ENCODE data around the gene TMOD1. TPM values are rescaled to one million over a fixed set of nuclear protein-coding genes. Genes with fewer than 3 reads are reported as not detected.

Gene TMOD1
- total RNA-seq, 6 donors from 2014 or later, result 4.4 to 12.6 (median 8.8) TPM

DNA sequence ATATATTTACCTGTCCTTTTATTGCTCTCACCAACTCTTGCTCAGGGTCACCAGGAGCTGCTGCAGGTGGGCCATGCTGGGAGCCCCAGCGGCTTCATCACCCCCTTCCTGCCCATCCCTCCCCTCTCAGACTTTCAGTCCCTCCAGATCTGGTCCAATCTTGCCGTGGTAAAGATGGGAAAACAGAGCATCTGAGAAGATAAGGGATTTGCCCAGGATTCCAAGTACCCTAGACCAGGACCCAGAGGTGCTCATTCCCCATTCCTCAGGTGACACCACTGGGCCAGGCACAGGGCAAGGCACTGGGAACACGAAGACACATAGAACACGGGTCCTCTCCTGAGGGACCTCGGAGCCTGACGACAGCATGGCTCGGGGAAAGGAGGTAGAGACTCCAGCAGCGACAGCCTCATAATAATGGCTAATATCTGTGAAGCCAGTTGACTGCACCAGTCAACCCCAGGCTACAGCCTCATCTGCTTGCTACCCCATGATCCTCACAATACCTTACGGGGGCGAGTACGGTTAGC is 18.0 kb downstream of the TMOD1 start:
- no peaks in the 10 kb centered on the region for H3K36me3 ChIP-seq
- ATAC-seq (ENCODE audit: low FRiP score in 2 of 2) (no peak), DNase-seq (no peak)
- peaks cover 9 to 25% (median 20%) of the 10 kb centered on the region in 4 donors for H3K4me1 ChIP-seq
- no peaks in the 10 kb centered on the region for H3K9me3 ChIP-seq
- WGBS, 2 donors, result 84 to 92% methylated on average over 6 to 11 of the region's 11 CpGs
- TF ChIP-seq POLR2A (IDR thresholded peaks at IDR 0.05) (no peak), EP300 (IDR thresholded peaks at IDR 0.05) (no peak), POLR2AphosphoS5 (IDR thresholded peaks at IDR 0.05) (no peak)
- TF ChIP-seq, protein P1, sequence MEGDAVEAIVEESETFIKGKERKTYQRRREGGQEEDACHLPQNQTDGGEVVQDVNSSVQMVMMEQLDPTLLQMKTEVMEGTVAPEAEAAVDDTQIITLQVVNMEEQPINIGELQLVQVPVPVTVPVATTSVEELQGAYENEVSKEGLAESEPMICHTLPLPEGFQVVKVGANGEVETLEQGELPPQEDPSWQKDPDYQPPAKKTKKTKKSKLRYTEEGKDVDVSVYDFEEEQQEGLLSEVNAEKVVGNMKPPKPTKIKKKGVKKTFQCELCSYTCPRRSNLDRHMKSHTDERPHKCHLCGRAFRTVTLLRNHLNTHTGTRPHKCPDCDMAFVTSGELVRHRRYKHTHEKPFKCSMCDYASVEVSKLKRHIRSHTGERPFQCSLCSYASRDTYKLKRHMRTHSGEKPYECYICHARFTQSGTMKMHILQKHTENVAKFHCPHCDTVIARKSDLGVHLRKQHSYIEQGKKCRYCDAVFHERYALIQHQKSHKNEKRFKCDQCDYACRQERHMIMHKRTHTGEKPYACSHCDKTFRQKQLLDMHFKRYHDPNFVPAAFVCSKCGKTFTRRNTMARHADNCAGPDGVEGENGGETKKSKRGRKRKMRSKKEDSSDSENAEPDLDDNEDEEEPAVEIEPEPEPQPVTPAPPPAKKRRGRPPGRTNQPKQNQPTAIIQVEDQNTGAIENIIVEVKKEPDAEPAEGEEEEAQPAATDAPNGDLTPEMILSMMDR (IDR thresholded peaks at IDR 0.05), result no peak
- H3K4me3 ChIP-seq, result no peak overlapping the region
- peak overlapping the region; percentile 49 to 83 (median 70) for H3K27ac ChIP-seq
- no peaks in the 10 kb centered on the region for H3K27me3 ChIP-seq

DNA sequence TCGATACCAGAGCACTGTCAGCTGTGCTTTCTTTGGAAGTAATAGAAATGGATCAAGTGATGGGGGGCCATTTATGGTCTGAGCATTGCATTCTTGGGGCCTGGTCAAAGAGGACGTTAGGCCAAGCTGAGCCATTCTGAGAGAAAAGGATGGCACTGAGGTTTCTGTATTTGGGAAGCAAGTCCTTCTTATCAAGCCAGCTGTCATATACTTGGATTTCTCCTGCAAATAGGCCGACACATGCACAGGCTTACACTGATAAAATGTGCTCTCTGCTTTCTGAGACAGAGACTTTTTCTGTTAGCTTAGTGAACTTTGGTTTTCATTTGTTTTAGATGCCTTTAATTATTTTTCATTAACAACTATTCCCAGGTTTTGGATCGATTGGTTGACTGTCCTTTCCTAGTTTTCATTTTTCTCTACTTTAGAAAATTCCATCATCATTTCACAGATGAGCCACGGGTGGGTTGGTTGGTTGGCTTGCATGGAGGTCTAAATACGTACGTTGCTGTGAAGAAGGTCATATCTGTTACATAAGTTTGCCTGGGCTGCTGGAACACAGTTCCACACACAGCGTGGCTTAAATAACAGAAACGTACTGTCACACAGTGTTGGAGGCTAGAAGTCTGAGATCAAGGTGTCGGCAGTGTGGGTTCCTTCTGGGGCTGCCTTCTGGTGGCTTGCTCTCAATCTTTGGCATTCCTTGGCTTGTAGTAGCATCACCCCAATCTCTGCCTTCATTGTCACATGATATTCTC is 20.3 kb downstream of the TMOD1 start:
- TF ChIP-seq EP300 (IDR thresholded peaks at IDR 0.05), result no peak
- no peak for TF ChIP-seq POLR2A (IDR thresholded peaks at IDR 0.05)
- no peak for TF ChIP-seq POLR2AphosphoS5 (IDR thresholded peaks at IDR 0.05)
- TF ChIP-seq, protein P1 (IDR thresholded peaks at IDR 0.05), result no peak
- WGBS, 2 donors, result 92 to 95% methylated on average over 10 of the region's 10 CpGs
- Histone ChIP-seq H3K27me3 (no peaks in the 10 kb centered on the region), H3K4me3 (no peak overlapping the region), H3K36me3 (peaks cover 0 to 4% (median 0%) of the 10 kb centered on the region in 4 donors), H3K4me1 (peaks cover 6 to 25% (median 20%) of the 10 kb centered on the region in 4 donors), H3K9me3 (no peaks in the 10 kb centered on the region), H3K27ac (no peak overlapping the region)
- ATAC-seq (ENCODE audit: low FRiP score in 2 of 2) (no peak), DNase-seq (no peak)

DNA sequence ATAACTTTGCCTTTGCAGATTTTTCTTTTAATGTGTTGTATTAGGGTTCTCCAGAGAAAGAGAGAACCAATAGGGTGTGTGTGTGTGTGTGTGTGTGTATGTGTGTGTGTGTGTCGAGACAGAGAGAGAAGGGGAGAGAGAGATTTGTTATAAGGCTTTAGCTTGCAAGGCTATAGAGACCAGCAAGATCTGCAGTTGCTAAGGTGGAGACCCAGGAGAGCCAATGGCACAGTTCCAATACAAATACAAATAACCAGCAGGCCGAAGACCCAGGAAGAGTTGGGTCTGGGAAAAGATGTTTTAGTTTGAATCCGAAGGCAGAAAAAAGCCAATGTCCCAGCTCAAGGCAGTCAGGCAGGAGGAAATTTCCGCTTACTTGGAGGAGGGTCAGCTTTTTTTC is 23.0 kb downstream of the TMOD1 start:
- no peak overlapping the region for H3K4me3 ChIP-seq
- 68 to 91% methylated on average over 4 of the region's 4 CpGs for WGBS, 2 donors

DNA sequence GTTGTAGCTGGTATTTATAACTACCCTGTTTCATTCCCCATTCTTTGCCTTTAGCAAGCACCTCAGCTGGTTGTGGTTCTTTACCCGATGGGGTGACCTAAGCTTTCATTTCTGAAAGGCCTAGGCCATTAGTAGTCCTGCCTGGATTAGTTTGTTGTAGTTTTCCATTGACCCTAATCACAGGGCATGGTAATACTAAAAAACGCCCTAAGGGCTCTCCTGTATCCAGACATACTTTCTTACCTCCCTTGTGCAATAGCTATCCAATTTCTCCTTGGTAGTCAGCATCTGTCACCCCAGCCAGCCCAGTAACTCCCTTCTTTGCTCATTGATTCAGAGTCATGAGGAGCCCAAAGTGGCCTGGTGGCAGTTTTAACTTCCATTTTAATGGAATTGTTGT is 24.0 kb downstream of the TMOD1 start:
- TF ChIP-seq POLR2A (IDR thresholded peaks at IDR 0.05), result no peak
- TF ChIP-seq, protein P1 (IDR thresholded peaks at IDR 0.05), result no peak
- TF ChIP-seq POLR2AphosphoS5 (IDR thresholded peaks at IDR 0.05), result no peak
- no peak for TF ChIP-seq EP300 (IDR thresholded peaks at IDR 0.05)
- Histone ChIP-seq H3K36me3 (peaks cover 0 to 4% (median 0%) of the 10 kb centered on the region in 4 donors), H3K4me3 (no peak overlapping the region), H3K9me3 (no peaks in the 10 kb centered on the region), H3K4me1 (peaks cover 3 to 14% (median 7%) of the 10 kb centered on the region in 4 donors), H3K27me3 (no peaks in the 10 kb centered on the region), H3K27ac (no peak overlapping the region)
- 67 to 83% methylated on average over 2 of the region's 2 CpGs for WGBS, 2 donors
- ATAC-seq (ENCODE audit: low FRiP score in 2 of 2) (no peak), DNase-seq (no peak)

More for the DNA sequence above, 23.0 kb downstream of the TMOD1 start:
- Histone ChIP-seq H3K4me1 (peaks cover 6 to 13% (median 9%) of the 10 kb centered on the region in 4 donors), H3K27ac (no peak overlapping the region), H3K9me3 (no peaks in the 10 kb centered on the region), H3K36me3 (peaks cover 0 to 4% (median 0%) of the 10 kb centered on the region in 4 donors), H3K27me3 (no peaks in the 10 kb centered on the region)
- ATAC-seq (ENCODE audit: low FRiP score in 2 of 2) (no peak), DNase-seq (no peak)
- TF ChIP-seq POLR2A (IDR thresholded peaks at IDR 0.05) (no peak), EP300 (IDR thresholded peaks at IDR 0.05) (no peak), POLR2AphosphoS5 (IDR thresholded peaks at IDR 0.05) (no peak)
- TF ChIP-seq, protein P1 (IDR thresholded peaks at IDR 0.05), result no peak
